Retinal pigment epithelial cell (primary cell): Measurements from ENCODE around the gene KIAA1671.

Source experiments
- DNase-seq: peaks from one replicate; pipeline ENCODE4 v3.0.0-alpha.2; 2010; ENCODE audit warnings: low read depth
- H3K4me3 ChIP-seq: 2 replicates; pipeline ENCODE4 v1.5.1; 2011; ENCODE audit warnings: mild to moderate bottlenecking, low read length, control low read depth, moderate library complexity
- CTCF ChIP-seq: conservative IDR thresholded peaks from 2 replicates; pipeline ENCODE4 v1.5.1; 2011; ENCODE audit warnings: low read depth, low read length, control low read depth, inconsistent platforms

Gene KIAA1671

GRCh38 chr22:25183949-25184619 is 231.6 kb downstream of the KIAA1671 start:
- no peak overlapping the region for H3K4me3 ChIP-seq
- TF ChIP-seq CTCF: no peak
- no peak for DNase-seq

GRCh38 chr22:25186140-25186539 is 233.6 kb downstream of the KIAA1671 start:
- DNase-seq: no peak
- no peak for TF ChIP-seq CTCF
- no peak overlapping the region for H3K4me3 ChIP-seq

- H3K4me3 ChIP-seq: no peak overlapping the region
- no peak for TF ChIP-seq CTCF
- no peak for DNase-seq
Observed at GRCh38 chr22:25187469-25187868, 235.0 kb downstream of the KIAA1671 start.

- no peak overlapping the region for H3K4me3 ChIP-seq
- no peak for TF ChIP-seq CTCF
- no peak for DNase-seq
Observed at GRCh38 chr22:25192406-25192805, 239.9 kb downstream of the KIAA1671 start.

GRCh38 chr22:25193130-25193529 is 240.6 kb downstream of the KIAA1671 start:
- no peak for TF ChIP-seq CTCF

GRCh38 chr22:25193548-25193947 is 241.0 kb downstream of the KIAA1671 start:
- no peak overlapping the region for H3K4me3 ChIP-seq
- TF ChIP-seq CTCF: no peak
- no peak for DNase-seq

More at GRCh38 chr22:25193130-25193529, 240.6 kb downstream of the KIAA1671 start:
- no peak overlapping the region for H3K4me3 ChIP-seq
- no peak for DNase-seq

GRCh38 chr22:25196326-25196725 is 243.8 kb downstream of the KIAA1671 start:
- TF ChIP-seq CTCF: no peak
- no peak for DNase-seq
- H3K4me3 ChIP-seq: no peak overlapping the region
